Parathyroid adenoma (tissue), 2 donors: ENCODE results near the gene TECPR1.
"Not testable (repeated sequence)": the region's sequence is repeated elsewhere in the genome, so short reads cannot be mapped to it uniquely, and the experiment has no call there.

ENCODE experiments used
- H2AFZ ChIP-seq: fragments of 300-600 bp; sonication (generic); one replicate; pipeline ENCODE4 v1.7.0; 2017; ENCODE audit warnings: antibody characterized with exemption, mild to moderate bottlenecking
- H3K27ac ChIP-seq: fragments of 300-600 bp; sonication (generic); one replicate; pipeline ENCODE4 v1.7.0; 2017
- H3K27me3 ChIP-seq: fragments of 300-600 bp; sonication (generic); one replicate; pipeline ENCODE4 v1.7.0; 2017; ENCODE audit warnings: low read length; ENCODE audit not compliant: control insufficient read depth, insufficient read depth
- H3K36me3 ChIP-seq: fragments of 300-600 bp; sonication (generic); one replicate; pipeline ENCODE4 v1.7.0; 2017; ENCODE audit warnings: low read length; ENCODE audit not compliant: control insufficient read depth, insufficient read depth
- H3K4me1 ChIP-seq: fragments of 300-600 bp; sonication (generic); one replicate; pipeline ENCODE4 v1.7.0; 2017; ENCODE audit warnings: control low read depth
- H3K4me2 ChIP-seq: fragments of 300-600 bp; sonication (generic); one replicate; pipeline ENCODE4 v1.7.0; 2017; ENCODE audit warnings: low read length
- H3K4me3 ChIP-seq: fragments of 300-600 bp; sonication (generic); one replicate; pipeline ENCODE4 v1.7.0; 2017; ENCODE audit warnings: low read depth, low read length
- H3K79me2 ChIP-seq: fragments of 300-600 bp; sonication (generic); one replicate; pipeline ENCODE4 v1.7.0; 2017; ENCODE audit warnings: control low read depth
- H3K9ac ChIP-seq: fragments of 300-600 bp; sonication (generic); one replicate; pipeline ENCODE4 v1.7.0; 2017; ENCODE audit warnings: mild to moderate bottlenecking
- H3K9me3 ChIP-seq: fragments of 300-600 bp; sonication (generic); one replicate; pipeline ENCODE4 v1.7.0; 2017; ENCODE audit warnings: low read length; ENCODE audit not compliant: control insufficient read depth
- TF ChIP-seq, protein P1 (sequence below): fragments of 300-600 bp; sonication (generic); IDR thresholded peaks from one replicate; pipeline ENCODE4 v1.7.0; 2017; ENCODE audit warnings: antibody characterized with exemption, mild to moderate bottlenecking
- donor health status: primary hyperparathyroidism.

Gene TECPR1

GRCh38 chr7:98222533-98223195 is 29.4 kb downstream of the TECPR1 start:
- Histone ChIP-seq H3K9ac (no peak overlapping the region), H3K79me2 (no peaks in the 10 kb centered on the region), H2AFZ (no peak overlapping the region), H3K36me3 (no peaks in the 10 kb centered on the region), H3K4me1 (no peaks in the 10 kb centered on the region), H3K27me3 (no peaks in the 10 kb centered on the region), H3K9me3 (no peaks in the 10 kb centered on the region), H3K4me2 (no peak overlapping the region), H3K4me3 (no peak overlapping the region), H3K27ac (no peak overlapping the region)
- TF ChIP-seq, protein P1, sequence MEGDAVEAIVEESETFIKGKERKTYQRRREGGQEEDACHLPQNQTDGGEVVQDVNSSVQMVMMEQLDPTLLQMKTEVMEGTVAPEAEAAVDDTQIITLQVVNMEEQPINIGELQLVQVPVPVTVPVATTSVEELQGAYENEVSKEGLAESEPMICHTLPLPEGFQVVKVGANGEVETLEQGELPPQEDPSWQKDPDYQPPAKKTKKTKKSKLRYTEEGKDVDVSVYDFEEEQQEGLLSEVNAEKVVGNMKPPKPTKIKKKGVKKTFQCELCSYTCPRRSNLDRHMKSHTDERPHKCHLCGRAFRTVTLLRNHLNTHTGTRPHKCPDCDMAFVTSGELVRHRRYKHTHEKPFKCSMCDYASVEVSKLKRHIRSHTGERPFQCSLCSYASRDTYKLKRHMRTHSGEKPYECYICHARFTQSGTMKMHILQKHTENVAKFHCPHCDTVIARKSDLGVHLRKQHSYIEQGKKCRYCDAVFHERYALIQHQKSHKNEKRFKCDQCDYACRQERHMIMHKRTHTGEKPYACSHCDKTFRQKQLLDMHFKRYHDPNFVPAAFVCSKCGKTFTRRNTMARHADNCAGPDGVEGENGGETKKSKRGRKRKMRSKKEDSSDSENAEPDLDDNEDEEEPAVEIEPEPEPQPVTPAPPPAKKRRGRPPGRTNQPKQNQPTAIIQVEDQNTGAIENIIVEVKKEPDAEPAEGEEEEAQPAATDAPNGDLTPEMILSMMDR, result no peak

DNA sequence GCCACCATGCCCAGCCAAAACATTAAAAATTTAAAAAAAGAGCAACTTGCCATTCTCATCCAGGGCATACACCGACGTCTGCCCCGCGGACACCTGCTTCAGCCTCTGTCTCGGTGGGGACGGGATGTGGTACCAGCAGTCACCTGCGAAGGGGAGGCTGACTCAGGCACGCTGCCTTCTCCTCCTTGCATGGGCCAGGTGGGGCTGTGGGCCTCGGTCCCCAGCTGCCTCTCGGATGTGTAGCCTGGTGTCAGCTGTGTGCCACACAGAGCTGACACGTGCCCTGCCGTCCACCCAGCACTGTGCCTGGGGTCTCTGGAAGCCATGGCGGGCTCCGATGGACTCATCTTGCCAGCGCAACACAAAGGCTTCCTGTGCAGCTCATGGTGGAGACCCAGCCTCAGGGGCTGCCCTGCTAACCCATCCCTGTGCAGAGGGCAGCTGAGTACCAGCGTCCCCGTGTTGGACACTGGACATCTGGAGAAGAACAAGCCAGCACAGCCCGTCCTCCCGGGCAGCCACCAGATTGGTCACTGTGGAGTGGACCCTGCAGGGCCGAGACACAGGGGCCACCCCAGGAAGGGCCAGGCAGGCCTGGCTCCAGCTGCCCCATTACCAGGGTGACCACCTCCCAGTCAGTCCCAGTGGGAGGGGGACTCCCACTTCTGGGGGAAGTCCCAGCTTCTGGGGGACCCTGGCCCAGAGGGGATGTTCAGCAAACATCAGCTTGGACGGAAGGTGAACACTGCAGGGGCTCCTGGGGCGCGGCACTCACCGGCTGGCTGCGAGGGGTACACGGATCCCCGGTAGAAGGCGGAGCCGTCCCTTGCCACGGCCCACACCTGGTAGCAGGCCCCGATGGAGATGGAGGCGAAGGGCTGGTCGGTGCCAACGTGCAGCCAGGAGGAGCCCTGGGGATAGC is 30.2 kb downstream of the TECPR1 start:
- no peak overlapping the region for H3K4me2 ChIP-seq
- TF ChIP-seq, protein P1, result no peak
- H3K4me3 ChIP-seq, result no peak overlapping the region
- H3K27ac ChIP-seq, result no peak overlapping the region
- H2AFZ ChIP-seq, result no peak overlapping the region
- H3K9me3 ChIP-seq, result no peaks in the 10 kb centered on the region
- H3K4me1 ChIP-seq, result no peaks in the 10 kb centered on the region
- no peak overlapping the region for H3K9ac ChIP-seq
- no peaks in the 10 kb centered on the region for H3K79me2 ChIP-seq
- H3K36me3 ChIP-seq, result no peaks in the 10 kb centered on the region
- H3K27me3 ChIP-seq, result no peaks in the 10 kb centered on the region

GRCh38 chr7:98219382-98219781 is 32.6 kb downstream of the TECPR1 start:
- not testable (repeated sequence) for H3K9me3 ChIP-seq, H3K79me2 ChIP-seq, H2AFZ ChIP-seq, H3K4me2 ChIP-seq, H3K27me3 ChIP-seq, H3K36me3 ChIP-seq, H3K9ac ChIP-seq, H3K27ac ChIP-seq, H3K4me1 ChIP-seq, H3K4me3 ChIP-seq

DNA sequence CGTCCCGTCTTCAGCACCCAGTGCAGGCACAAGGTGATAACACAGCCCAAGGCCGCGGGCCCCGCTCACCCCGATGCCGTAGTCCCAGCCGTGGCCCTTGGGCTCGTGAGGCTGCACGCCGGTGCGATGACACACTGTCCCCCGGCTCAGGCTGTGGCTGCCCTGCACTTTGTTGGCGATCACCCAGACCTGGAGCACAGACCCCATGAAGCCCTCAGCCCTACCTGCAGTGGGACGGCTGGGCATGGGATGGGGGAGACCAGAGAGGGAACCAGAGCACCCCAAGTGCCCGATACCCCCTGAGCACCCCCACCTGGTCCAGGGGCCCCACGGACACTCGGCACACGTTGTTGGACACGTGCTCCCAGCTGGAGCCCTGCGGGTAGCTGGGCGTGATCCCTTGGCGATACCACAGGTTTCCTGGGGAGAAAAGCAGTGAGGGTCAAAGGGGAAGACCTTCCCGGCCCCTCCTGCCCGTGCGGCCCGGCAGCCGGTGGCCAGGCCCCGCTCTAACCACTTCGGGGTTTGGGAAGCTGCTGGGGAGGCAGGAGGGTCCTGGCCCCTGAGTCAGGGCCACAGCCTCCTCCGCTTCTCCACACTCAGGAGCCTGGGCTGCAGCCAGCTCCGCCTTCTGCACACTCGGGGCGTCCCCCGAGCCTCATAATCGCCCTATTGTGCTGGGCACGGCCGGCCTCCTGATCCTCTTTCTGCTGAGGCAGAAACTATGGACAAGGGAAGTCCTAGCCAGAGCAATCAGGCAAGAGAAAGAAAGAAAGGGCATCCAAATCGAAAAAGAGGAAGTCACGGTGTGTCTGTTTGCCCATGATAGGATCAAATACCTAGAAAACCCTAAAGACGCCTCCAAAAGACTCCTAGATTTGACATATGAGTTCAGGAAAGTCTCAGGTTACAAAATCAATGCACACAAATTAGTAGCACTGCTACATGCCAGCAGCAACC is 34.1 kb downstream of the TECPR1 start:
- Histone ChIP-seq H3K9ac (no peak overlapping the region), H3K4me3 (no peak overlapping the region)

More for the DNA sequence above, 34.1 kb downstream of the TECPR1 start:
- no peak overlapping the region for H3K27ac ChIP-seq
- H3K4me1 ChIP-seq, result no peaks in the 10 kb centered on the region
- no peak overlapping the region for H3K4me2 ChIP-seq
- no peaks in the 10 kb centered on the region for H3K36me3 ChIP-seq
- TF ChIP-seq, protein P1, result no peak
- H2AFZ ChIP-seq, result no peak overlapping the region
- no peaks in the 10 kb centered on the region for H3K27me3 ChIP-seq
- no peaks in the 10 kb centered on the region for H3K79me2 ChIP-seq
- H3K9me3 ChIP-seq, result no peaks in the 10 kb centered on the region
